GM21360 (cell line): ENCODE data around the gene CDK18.

ENCODE experiments used
- ATAC-seq: cut with Tn5 transposase; IDR thresholded peaks from one replicate; pipeline ENCODE4 v1.9.1; 2021; ENCODE audit warnings: mild to moderate bottlenecking, moderate library complexity; ENCODE audit not compliant: unreplicated experiment

The CDK18 gene

GRCh38 chr1:205502111-205502810 lies 2.2 kb upstream of the CDK18 start:
- no peak for ATAC-seq

- ATAC-seq = no peak
Measured at GRCh38 chr1:205502992-205503391, 1.5 kb upstream of the CDK18 start.

DNA sequence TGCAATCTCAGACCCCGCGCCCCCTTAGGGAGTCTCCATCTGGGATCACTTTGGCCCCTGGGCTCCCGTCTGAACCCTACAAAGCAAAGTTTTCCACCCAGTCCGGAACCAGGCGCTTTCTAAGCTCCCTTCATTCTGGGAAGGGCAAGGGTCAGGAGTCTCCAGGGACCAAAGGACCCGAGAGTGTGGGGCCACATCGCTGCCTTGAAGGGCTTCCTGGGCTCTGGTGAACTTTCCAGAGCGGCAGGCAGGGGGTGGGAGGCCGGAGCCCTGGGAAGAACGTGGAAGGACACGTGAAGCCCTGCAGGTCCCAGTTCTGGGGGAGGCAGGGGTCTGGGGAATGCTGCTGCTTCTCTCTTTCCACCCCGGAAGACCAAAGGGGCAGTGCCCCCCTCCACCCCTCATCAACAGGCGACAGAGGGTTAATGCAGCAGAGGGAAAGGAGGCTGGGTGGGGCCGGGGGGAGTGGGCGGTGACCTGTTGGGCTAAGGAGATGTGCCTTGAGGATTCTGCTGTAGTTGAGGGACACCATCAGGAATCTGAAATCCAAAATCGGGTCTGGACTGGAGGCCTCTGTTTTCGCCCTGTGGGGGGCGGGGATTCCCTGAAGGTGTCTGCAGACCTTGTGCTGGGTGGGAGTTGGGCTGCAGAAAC lies 734 bp downstream of the CDK18 start:
- ATAC-seq = no peak

- no peak for ATAC-seq
Measured at GRCh38 chr1:205505791-205506190, 1.3 kb downstream of the CDK18 start.

- no peak for ATAC-seq
Measured at GRCh38 chr1:205506409-205507200, 2.1 kb downstream of the CDK18 start.

- ATAC-seq = no peak
Measured at GRCh38 chr1:205508227-205508714, 3.8 kb downstream of the CDK18 start.

DNA sequence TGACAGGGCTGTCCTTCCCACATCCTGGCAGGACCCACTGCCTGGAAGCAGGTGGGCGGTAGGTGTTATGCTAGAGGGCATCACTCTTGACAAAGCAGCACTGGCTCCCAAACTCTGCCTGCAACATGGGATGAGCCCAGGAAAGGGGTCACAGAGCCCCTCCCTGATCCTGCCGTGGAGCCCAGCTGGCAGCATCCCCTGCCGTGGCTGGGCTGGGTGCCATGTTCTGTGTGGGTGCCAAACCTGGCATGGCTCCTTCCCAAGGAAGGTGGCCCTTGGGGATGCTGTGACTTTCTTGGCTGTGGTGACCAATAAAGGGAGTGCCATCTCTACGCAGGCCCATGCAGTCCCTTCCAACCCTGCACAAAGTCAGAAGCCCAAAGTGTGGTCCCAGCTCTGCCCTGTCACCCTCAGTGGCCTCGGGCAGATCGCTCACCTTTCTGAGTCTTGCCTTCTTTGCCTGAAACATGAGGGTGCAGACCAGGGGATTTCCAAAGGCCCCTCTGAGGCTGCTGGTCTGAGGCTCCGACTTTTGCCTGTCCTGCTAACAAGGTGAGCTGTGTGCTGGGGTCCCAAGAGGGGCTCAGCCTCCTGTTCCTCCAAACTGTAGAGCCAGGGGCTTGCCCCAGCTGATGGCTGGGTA lies 6.0 kb downstream of the CDK18 start:
- no peak for ATAC-seq

- ATAC-seq = no peak
Measured at GRCh38 chr1:205510951-205511330, 6.5 kb downstream of the CDK18 start.

- no peak for ATAC-seq
Measured at GRCh38 chr1:205512059-205513045, 7.9 kb downstream of the CDK18 start.

DNA sequence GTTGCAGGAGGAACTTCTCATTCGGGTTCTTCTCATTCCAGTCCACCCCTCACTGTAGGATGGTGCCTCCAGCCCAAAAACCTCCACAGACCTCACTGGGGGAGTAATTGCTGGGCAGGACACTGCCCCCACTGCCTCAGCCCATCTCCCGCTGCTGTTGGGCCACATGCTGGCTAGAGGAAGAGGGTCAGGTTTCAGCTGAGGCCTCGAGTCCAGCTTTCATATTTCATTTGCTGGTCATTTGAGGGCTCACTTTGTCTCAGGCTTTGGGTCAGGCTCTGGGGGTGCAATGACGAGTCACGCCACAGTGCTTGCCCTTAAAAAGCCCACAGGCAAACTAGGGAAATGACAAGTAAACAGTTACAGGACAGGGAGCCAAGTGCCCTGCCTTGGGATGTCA lies 9.3 kb downstream of the CDK18 start:
- no peak for ATAC-seq

DNA sequence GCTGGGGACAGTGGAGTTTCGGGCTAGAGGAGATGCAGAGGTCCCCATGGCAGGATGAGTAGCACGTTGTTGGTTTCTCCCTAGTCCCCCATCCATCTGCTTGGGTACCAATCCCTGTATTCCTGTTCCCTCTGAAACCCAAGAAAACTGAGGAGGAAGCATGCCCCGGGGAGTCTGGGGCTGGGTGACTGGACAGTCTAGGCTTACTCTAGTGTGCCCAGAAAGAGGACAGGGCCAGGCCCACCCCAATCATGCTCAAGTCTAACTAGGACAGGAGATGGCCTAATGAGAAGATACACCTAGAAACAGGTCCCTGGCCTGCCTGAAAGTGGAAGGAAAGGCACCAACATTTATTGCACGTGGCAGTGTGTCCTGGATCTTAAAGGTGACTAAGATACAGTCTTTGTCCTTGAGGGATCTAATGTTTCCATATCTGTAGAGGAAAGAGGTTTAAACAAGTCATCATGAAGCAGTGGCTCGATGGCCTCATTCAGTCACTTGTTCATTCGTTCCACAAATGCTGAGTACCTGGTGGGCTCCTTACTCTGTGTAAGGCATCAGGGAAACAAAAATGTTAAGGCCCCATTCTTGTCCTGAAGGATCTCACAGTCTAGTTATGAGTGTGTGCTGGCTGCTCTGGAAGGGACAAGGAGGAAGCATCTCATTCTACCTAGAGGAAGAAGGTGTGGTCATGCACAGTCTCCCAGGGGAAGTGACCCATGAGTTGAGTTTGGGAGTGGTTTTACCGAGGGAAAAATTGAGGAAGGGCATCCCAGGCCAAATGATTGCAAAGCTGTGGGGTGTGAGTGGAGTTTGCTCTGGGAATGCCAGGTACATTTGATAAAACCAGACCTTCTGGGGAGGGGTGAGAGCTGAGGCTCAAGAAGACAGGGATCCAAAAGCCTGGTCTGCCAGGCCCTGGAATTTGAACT lies 10.0 kb downstream of the CDK18 start:
- no peak for ATAC-seq

GRCh38 chr1:205515781-205516253 lies 11.3 kb downstream of the CDK18 start:
- no peak for ATAC-seq

GRCh38 chr1:205516362-205516761 lies 11.9 kb downstream of the CDK18 start:
- ATAC-seq = no peak

DNA sequence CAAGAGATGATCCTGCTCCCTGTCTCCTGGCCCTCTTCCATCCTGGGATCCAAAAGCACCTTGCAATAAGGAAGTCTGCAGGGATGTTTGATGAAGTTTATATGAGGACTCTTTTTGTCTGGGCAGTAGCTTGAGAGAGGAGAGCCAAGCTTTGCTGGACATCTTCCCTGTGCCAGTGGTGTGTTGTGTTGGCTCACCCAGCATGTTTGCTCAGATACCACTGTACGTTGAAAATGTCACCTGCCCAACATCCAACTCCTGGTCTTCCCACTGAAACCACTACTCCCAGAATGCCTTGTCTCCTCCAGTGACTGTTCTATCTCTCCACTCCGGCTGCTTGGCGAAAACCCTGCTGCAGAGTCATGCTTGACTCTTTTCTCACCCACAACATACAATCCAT lies 12.8 kb downstream of the CDK18 start:
- ATAC-seq = no peak

GRCh38 chr1:205517763-205518162 lies 13.3 kb downstream of the CDK18 start:
- no peak for ATAC-seq

- no peak for ATAC-seq
Measured at GRCh38 chr1:205518661-205519540, 14.4 kb downstream of the CDK18 start.

DNA sequence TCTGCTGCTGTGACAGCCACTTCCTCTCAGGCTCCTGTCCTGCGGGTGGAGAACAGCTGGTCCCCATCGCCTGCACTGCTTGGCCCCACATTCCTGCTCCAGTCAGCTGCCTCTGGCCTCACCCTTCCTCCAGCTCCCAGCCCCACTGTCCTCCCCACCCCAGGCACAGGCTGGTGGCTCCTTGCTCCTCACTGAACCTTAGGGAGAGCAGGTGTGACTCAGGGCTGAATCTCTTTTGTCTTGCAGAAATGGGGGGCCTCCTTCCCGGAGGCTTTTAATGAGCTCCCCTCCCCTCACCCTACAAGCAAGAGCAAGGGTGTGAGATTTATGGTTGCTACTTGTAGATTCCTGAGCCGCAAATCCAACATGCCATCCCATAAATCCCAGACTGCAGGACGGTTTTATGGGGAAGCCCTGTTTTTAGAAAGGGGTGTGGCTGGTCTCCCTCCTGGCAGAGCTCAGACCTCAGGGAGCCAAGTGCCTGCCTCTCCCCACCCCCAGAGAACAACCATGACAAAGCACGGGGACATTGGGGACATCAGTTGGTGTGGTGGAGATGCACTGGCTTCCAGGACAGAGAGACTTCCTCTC lies 15.2 kb downstream of the CDK18 start:
- ATAC-seq = no peak

GRCh38 chr1:205520709-205521108 lies 16.2 kb downstream of the CDK18 start:
- no peak for ATAC-seq
